Measurements from ENCODE around the gene NFAT5. TPM values are rescaled to one million over a fixed set of nuclear protein-coding genes. Genes with fewer than 3 reads are reported as not detected.
A peak's percentile ranks its signal among the peaks of the same experiment; 100 is the strongest.

The NFAT5 gene
- polyA plus RNA-seq, 3 donors, result 2.4 to 6.9 (median 2.5) TPM

DNA sequence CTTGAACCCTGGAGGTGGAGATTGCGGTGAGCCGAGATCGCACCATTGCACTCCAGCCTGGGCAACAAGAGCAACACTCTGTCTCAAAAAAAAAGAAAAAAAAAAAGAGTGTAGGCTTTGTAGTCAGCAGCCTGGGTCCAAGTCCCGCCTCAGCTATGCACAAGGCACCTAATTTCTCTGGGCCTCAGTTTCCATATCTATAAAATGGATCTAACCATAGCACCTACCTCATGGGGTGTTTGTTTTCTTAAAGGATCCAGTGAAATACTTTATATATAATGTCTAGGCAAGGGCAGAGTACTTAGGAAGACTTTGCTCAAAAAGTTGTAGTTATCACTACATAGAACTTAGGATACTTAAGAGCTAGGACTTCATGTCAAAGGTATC lies 45.4 kb upstream of the NFAT5 start:
- Histone ChIP-seq H2AFZ (ENCODE audit: insufficient read depth, low read depth, low read length, poor library complexity, severe bottlenecking) (no peak overlapping the region), H4K20me1 (ENCODE audit: insufficient read depth, low read length) (no peaks in the 10 kb centered on the region), H3K4me2 (replicated peaks; ENCODE audit: extremely low read depth, low read length, poor library complexity, severe bottlenecking) (no peak overlapping the region), H3K9me3 (replicated peaks in 1 of 2; ENCODE audit: control insufficient read depth in 1 of 2, insufficient read depth in 1 of 2, low read length in 2 of 2) (no peaks in the 10 kb centered on the region), H3K36me3 (replicated peaks in 1 of 2; ENCODE audit: control insufficient read depth in 1 of 2, insufficient read depth in 2 of 2, low read length in 2 of 2) (no peaks in the 10 kb centered on the region), H3K9ac (ENCODE audit: insufficient read depth, low read length, poor library complexity, severe bottlenecking) (no peak overlapping the region), H3K27ac (ENCODE audit: low read depth in 1 of 2, low read length in 2 of 2) (no peak overlapping the region), H3K4me1 (ENCODE audit: control insufficient read depth in 1 of 2, insufficient read depth in 2 of 2, low read length in 2 of 2) (peaks cover 4 to 11% of the 10 kb centered on the region in 2 donors), H3K27me3 (ENCODE audit: control insufficient read depth in 2 of 2, insufficient read depth in 2 of 2, low read length in 2 of 2) (peaks cover 14 to 16% of the 10 kb centered on the region in 2 donors), H3K79me2 (ENCODE audit: insufficient read depth, low read length) (no peaks in the 10 kb centered on the region), H3K4me3 (replicated peaks in 1 of 3; ENCODE audit: low read depth in 2 of 3, low read length in 3 of 3) (no peak overlapping the region)
- Mint-ChIP-seq H3K4me3 (peak overlapping the region in 1 of 2 donors; percentile 67), H3K36me3 (no peaks in the 10 kb centered on the region), H3K4me1 (peaks cover 14% of the 10 kb centered on the region), H3K27ac (no peak overlapping the region), H3K27me3 (ENCODE audit: low read depth in 3 of 3) (peaks cover 29 to 38% (median 33%) of the 10 kb centered on the region in 3 donors), H3K9me3 (peaks cover 0 to 6% (median 3%) of the 10 kb centered on the region in 7 donors)
- DNase-seq, result no peak
- TF ChIP-seq, protein P1, sequence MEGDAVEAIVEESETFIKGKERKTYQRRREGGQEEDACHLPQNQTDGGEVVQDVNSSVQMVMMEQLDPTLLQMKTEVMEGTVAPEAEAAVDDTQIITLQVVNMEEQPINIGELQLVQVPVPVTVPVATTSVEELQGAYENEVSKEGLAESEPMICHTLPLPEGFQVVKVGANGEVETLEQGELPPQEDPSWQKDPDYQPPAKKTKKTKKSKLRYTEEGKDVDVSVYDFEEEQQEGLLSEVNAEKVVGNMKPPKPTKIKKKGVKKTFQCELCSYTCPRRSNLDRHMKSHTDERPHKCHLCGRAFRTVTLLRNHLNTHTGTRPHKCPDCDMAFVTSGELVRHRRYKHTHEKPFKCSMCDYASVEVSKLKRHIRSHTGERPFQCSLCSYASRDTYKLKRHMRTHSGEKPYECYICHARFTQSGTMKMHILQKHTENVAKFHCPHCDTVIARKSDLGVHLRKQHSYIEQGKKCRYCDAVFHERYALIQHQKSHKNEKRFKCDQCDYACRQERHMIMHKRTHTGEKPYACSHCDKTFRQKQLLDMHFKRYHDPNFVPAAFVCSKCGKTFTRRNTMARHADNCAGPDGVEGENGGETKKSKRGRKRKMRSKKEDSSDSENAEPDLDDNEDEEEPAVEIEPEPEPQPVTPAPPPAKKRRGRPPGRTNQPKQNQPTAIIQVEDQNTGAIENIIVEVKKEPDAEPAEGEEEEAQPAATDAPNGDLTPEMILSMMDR (IDR thresholded peaks at IDR 0.05), result no peak
- WGBS (ENCODE audit: insufficient coverage), result no CpG with 5 or more reads among the region's 4 CpGs
- intact Hi-C loops (cut with micrococcal nuclease), result loop anchor here in 1 of 2 donors (10.0 kb wide), 1 partner anchor 56 kb away; no protein-coding TSS in a partner anchor

DNA sequence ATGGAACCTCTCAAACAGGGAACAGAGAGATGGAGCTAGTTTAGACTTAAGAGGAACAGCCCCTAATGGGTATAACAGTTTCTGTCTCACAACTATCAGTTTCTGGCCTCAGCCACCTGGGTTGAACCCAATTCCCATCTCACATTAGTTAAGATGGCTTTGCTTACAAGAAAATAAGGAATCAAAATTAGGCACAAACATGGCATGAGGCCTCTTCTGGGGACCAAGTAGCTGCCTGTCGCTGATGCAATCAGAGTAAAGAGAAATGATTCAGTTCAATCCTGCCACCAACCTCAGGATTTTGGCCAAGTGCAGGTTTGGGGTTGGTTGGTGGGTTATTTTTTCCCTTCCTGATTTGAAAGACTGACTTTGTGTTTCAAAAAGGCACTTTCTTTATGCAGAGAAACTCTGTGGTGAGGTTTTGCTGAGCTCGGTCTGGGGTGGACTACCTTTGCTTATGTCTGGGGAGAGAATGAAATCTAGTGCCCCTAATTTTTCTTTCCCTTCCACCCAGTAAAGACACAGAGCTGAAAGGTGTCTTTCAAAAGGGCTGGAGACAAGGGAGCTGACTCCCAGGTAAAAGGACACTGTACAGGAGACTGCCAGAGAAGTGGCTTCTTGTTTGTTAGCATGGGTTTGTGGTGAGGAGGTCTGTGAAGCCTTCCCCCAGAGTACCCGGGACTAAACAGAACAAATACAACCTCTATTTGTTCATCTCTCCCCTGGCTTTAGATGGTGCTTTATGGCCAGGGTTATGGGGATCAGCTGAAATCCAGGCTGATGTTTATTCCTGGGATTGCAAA lies 44.8 kb upstream of the NFAT5 start:
- Mint-ChIP-seq H3K27ac (peak overlapping the region in 2 of 7 donors; percentile 14 to 46), H3K9me3 (peaks cover 0 to 5% (median 3%) of the 10 kb centered on the region in 7 donors), H3K4me1 (peaks cover 9% of the 10 kb centered on the region), H3K27me3 (ENCODE audit: low read depth in 3 of 3) (peaks cover 31 to 43% (median 33%) of the 10 kb centered on the region in 3 donors), H3K36me3 (no peaks in the 10 kb centered on the region), H3K4me3 (peak overlapping the region in 1 of 2 donors; percentile 48)
- 29% methylated on average over 1 of the region's 3 CpGs for WGBS (ENCODE audit: insufficient coverage)
- DNase-seq, result peak in 1 of 3 donors; percentile 34
- Histone ChIP-seq H3K27me3 (ENCODE audit: control insufficient read depth in 2 of 2, insufficient read depth in 2 of 2, low read length in 2 of 2) (peaks cover 14 to 16% of the 10 kb centered on the region in 2 donors), H3K27ac (ENCODE audit: low read depth in 1 of 2, low read length in 2 of 2) (no peak overlapping the region), H2AFZ (ENCODE audit: insufficient read depth, low read depth, low read length, poor library complexity, severe bottlenecking) (no peak overlapping the region), H3K79me2 (ENCODE audit: insufficient read depth, low read length) (no peaks in the 10 kb centered on the region), H3K36me3 (replicated peaks in 1 of 2; ENCODE audit: control insufficient read depth in 1 of 2, insufficient read depth in 2 of 2, low read length in 2 of 2) (no peaks in the 10 kb centered on the region), H3K4me2 (replicated peaks; ENCODE audit: extremely low read depth, low read length, poor library complexity, severe bottlenecking) (no peak overlapping the region), H3K9ac (ENCODE audit: insufficient read depth, low read length, poor library complexity, severe bottlenecking) (no peak overlapping the region), H4K20me1 (ENCODE audit: insufficient read depth, low read length) (no peaks in the 10 kb centered on the region), H3K4me3 (replicated peaks in 1 of 3; ENCODE audit: low read depth in 2 of 3, low read length in 3 of 3) (no peak overlapping the region), H3K4me1 (ENCODE audit: control insufficient read depth in 1 of 2, insufficient read depth in 2 of 2, low read length in 2 of 2) (peaks cover 0 to 7% of the 10 kb centered on the region in 2 donors), H3K9me3 (replicated peaks in 1 of 2; ENCODE audit: control insufficient read depth in 1 of 2, insufficient read depth in 1 of 2, low read length in 2 of 2) (no peaks in the 10 kb centered on the region)
- TF ChIP-seq, protein P1 (IDR thresholded peaks at IDR 0.05), result no peak
- intact Hi-C loops (cut with micrococcal nuclease), result loop anchor here in 1 of 2 donors (10.0 kb wide), 1 partner anchor 56 kb away; no protein-coding TSS in a partner anchor

Data from CD14-positive monocyte (primary cell).